ENCODE data around the gene GGT1.
A peak's percentile ranks its signal among the peaks of the same experiment; 100 is the strongest.
"Not testable (repeated sequence)": the region's sequence is repeated elsewhere in the genome, so short reads cannot be mapped to it uniquely, and the experiment has no call there.

The GGT1 gene

DNA sequence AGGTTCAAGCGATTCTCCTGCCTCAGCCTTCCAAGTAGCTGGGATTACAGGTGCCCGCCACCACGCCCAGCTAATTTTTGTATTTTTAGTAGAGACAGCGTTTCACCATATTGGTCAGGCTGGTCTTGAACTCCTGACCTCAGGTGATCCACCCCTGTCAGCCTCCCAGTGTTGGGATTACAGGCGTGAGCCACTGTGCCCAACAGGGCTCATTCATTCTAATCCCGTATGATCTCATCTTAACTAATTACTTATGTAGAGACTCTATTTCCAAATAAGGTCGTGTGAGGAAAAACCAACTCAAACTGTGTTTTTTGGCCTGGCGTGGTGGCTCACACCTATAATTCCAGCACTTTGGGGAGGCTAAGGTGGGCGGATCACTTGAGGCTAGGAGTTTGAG lies 5.9 kb upstream of the GGT1 start:
- not testable (repeated sequence) for H3K36me3 ChIP-seq (ENCODE audit: control insufficient read depth, insufficient read depth, low read length); H3K9me3 ChIP-seq (ENCODE audit: control insufficient read depth, low read length); DNase-seq; H3K27ac ChIP-seq (ENCODE audit: insufficient read depth, low read length, poor library complexity, severe bottlenecking); H3K4me3 ChIP-seq (ENCODE audit: insufficient read depth, low read depth, low read length, poor library complexity, severe bottlenecking); H3K27me3 ChIP-seq (replicated peaks; ENCODE audit: control insufficient read depth, insufficient read depth, low read length, poor library complexity, severe bottlenecking)
- peaks cover 17% of the 10 kb centered on the region for H3K4me1 ChIP-seq (ENCODE audit: control insufficient read depth, insufficient read depth, low read length, poor library complexity, severe bottlenecking)

DNA sequence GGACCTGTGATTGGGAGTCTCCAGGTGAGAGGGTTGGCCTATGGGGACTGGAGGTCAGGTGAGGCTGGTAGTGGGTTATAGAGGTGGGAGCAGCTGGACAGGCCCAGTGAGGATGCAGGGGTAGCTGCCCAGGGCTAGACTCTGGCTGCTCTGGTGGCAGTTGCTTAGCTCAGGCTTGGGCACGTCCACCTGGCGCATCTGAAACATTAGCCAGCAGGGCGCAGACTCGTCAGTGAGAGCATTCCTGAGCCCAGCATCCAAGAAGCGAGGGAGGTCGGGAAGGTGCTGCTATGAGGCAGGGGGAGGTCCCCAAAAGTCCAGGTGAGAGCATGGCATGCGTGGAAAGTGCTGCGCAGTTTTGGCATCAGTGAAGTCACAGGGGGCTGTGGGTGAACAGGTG lies 3.5 kb upstream of the GGT1 start:
- Histone ChIP-seq H3K4me1 (ENCODE audit: control insufficient read depth, insufficient read depth, low read length, poor library complexity, severe bottlenecking) (peaks cover 8% of the 10 kb centered on the region), H3K9me3 (ENCODE audit: control insufficient read depth, low read length) (no peaks in the 10 kb centered on the region), H3K27ac (ENCODE audit: insufficient read depth, low read length, poor library complexity, severe bottlenecking) (no peak overlapping the region), H3K4me3 (ENCODE audit: insufficient read depth, low read depth, low read length, poor library complexity, severe bottlenecking) (no peak overlapping the region), H3K27me3 (replicated peaks; ENCODE audit: control insufficient read depth, insufficient read depth, low read length, poor library complexity, severe bottlenecking) (no peaks in the 10 kb centered on the region), H3K36me3 (ENCODE audit: control insufficient read depth, insufficient read depth, low read length) (no peaks in the 10 kb centered on the region)
- DNase-seq: no peak

DNA sequence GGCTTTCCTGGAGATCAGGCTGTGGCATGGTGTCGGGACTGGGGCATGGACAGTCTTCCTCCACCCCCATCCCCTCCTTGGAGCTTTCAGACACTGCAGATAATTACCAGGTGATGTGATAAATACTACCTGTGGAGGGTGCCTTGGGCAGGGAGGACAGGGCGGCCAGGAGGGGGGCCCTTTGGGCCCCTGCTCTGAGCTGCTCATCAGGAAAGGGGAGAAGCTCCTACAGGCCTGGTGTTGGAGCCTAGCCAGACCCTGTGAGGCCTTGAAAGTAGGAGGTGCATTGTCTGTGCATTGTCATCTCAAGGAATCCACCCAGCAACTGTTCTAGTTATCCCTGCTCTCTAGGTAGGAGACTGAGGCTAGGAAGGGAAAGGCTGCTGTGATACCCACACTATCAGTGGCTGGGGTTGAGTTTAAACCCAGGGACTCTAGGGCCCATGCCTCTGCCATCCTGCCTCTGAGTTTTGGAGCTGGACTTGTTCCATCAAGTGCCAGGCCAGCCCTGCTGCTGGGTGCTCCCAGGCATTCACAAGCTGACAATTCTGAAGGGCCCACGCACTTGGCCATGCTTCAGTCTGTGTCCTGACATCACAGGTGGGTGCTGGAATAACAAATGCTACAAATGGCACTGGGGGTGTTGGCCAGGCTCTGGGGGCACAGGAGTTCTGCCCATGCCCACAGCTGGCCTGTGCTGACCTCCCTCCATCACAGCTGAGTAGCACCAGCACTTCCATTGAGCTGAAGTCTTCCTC lies 2.9 kb upstream of the GGT1 start:
- not testable (repeated sequence) for H3K4me1 ChIP-seq (ENCODE audit: control insufficient read depth, insufficient read depth, low read length, poor library complexity, severe bottlenecking); H3K4me3 ChIP-seq (ENCODE audit: insufficient read depth, low read depth, low read length, poor library complexity, severe bottlenecking); H3K27me3 ChIP-seq (replicated peaks; ENCODE audit: control insufficient read depth, insufficient read depth, low read length, poor library complexity, severe bottlenecking); DNase-seq; H3K36me3 ChIP-seq (ENCODE audit: control insufficient read depth, insufficient read depth, low read length); H3K27ac ChIP-seq (ENCODE audit: insufficient read depth, low read length, poor library complexity, severe bottlenecking); H3K9me3 ChIP-seq (ENCODE audit: control insufficient read depth, low read length)

DNA sequence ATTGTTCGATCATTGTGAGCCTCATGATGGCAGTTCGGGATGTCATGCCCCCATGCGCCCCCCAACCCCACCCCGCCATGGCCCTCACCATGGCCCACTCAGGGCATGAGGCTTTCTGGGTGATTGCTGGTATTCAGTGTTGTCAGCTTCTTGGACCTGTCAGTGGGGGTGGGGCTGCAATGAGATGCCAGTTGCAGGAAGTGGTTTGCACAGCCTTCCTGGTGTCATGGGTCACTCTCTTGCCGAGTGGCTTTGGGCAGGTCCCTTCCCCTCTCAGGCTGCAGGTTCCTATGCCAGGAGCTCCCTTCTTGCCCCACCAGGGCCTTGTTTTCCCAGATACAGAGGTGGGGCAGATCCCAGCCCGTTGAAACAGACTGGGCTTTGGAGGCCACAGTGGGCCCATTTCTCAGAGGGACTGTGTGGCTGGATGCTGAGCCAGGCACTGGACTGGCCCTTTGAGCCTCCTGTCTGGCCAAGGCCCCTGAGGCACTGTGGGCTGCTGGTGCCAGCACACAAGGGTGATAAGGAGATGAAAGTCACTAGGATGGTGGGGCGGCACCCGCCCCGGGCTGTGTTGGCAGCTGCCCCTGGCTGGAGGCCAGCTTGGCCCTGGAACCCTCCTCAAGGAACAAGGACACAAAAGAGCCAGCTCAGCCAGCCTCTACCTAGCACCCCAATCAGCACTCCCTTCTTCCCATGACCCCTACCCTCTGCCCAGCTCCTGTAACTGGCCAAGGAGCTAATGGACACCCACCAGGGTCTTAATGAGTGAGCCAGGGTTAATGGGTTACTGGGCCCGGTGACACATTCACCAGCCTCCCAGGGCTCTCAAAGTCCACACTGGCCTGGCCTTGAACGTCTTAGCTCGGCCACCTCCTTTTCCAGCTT lies 1.5 kb upstream of the GGT1 start:
- no peak overlapping the region for H3K4me3 ChIP-seq (ENCODE audit: insufficient read depth, low read depth, low read length, poor library complexity, severe bottlenecking)
- no peaks in the 10 kb centered on the region for H3K27me3 ChIP-seq (replicated peaks; ENCODE audit: control insufficient read depth, insufficient read depth, low read length, poor library complexity, severe bottlenecking)
- H3K36me3 ChIP-seq (ENCODE audit: control insufficient read depth, insufficient read depth, low read length): no peaks in the 10 kb centered on the region
- DNase-seq: no peak
- H3K27ac ChIP-seq (ENCODE audit: insufficient read depth, low read length, poor library complexity, severe bottlenecking): no peak overlapping the region
- peaks cover 8% of the 10 kb centered on the region for H3K4me1 ChIP-seq (ENCODE audit: control insufficient read depth, insufficient read depth, low read length, poor library complexity, severe bottlenecking)
- H3K9me3 ChIP-seq (ENCODE audit: control insufficient read depth, low read length): no peaks in the 10 kb centered on the region

DNA sequence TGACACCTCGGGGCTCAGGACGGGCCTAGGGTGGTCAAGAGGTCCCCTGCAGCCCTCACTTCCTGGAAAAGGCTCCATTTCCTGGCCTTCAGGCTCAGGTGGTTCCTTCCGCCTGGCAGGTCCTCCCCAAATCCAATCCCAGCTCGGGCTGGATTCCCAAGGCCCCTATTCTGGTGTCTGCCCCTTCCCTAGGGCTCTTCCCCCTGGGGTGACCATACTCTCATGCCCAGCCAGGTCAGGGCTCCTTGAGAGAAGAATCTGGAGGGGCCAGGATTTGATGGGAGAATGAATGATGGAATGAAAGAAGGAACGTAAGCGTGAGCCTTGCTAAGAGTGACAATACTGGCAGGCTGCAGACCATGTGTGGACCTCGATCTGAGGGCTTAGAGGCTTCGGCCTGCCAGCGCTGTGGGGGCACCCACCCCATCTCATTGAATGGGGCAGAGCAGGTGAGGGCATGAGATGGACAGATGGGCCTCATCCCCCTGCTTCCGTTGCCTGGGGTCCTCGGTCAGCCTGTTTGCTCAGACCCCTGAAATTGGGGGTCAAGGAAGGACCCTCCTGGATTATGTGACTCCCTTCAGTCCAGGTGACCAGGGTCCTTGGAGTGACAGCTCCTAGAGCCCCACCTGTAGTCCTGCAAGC lies 766 bp upstream of the GGT1 start:
- H3K4me1 ChIP-seq (ENCODE audit: control insufficient read depth, insufficient read depth, low read length, poor library complexity, severe bottlenecking); H3K36me3 ChIP-seq (ENCODE audit: control insufficient read depth, insufficient read depth, low read length); DNase-seq; H3K4me3 ChIP-seq (ENCODE audit: insufficient read depth, low read depth, low read length, poor library complexity, severe bottlenecking); H3K9me3 ChIP-seq (ENCODE audit: control insufficient read depth, low read length); H3K27ac ChIP-seq (ENCODE audit: insufficient read depth, low read length, poor library complexity, severe bottlenecking); H3K27me3 ChIP-seq (replicated peaks; ENCODE audit: control insufficient read depth, insufficient read depth, low read length, poor library complexity, severe bottlenecking): not testable (repeated sequence)

DNA sequence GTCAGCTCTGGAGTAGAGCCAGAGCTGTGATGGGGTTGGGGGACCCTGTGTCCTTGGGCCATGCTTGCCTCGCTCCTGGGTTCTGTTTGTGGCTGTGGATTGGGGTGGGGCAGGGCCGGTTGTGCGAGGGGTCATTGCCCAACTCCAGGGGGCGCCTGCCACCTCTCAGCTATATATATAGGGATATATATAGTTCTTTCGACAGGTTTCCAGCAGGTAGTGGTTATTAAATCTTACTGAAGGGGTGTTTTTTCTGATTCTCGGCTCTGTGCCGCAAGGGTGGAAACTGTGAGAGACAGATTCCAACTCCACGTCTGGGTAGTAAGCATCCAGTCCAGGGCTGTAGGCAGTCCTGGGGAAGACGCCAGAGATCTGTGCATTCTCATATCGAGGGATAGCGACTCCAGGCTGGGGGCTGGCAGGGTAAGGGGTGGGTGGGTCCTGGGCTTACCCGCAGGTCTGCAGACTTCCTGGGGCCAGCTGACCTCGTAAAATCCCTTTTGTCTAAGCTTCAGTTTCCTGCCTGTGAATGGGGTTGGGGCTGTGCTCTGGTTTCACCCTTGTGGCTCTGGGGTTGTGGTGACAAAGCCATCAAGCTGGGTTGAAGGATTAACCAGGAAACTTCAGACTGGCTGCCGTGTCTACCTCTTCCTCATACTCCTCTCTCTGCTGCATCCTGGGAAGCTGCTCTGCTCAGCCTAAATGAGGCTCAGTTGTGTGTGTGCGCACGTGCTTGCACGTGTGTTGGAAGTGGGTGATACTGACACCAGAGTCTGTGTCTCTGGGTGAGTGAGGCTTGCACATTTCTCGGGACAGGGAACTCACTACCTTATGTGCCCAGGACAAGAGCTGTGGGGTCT lies 1.0 kb downstream of the GGT1 start:
- H3K27ac ChIP-seq (ENCODE audit: insufficient read depth, low read length, poor library complexity, severe bottlenecking); H3K4me1 ChIP-seq (ENCODE audit: control insufficient read depth, insufficient read depth, low read length, poor library complexity, severe bottlenecking); H3K4me3 ChIP-seq (ENCODE audit: insufficient read depth, low read depth, low read length, poor library complexity, severe bottlenecking); H3K9me3 ChIP-seq (ENCODE audit: control insufficient read depth, low read length); H3K27me3 ChIP-seq (replicated peaks; ENCODE audit: control insufficient read depth, insufficient read depth, low read length, poor library complexity, severe bottlenecking); H3K36me3 ChIP-seq (ENCODE audit: control insufficient read depth, insufficient read depth, low read length): not testable (repeated sequence)
- DNase-seq: peak in 1 of 3 donors; percentile 3

DNA sequence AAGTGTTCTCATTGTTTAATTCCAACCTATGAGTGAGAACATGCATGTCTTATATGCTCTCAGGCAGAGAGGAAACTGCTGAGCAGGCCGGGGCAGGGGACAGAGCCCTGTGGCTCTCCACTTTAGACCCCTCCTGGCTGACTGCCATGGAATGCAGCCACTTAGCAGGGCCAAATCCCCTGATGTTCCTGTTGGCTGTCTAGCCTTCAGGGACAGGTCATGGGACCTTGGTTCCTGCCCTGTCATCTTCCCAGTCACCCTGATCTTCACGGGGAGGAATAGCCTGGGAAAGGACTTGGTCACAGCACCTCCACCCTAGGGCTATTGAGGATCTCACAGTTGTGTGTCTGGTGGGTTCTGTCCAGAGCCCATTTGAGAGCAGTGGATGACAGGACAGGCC lies 3.3 kb downstream of the GGT1 start:
- not testable (repeated sequence) for H3K4me1 ChIP-seq (ENCODE audit: control insufficient read depth, insufficient read depth, low read length, poor library complexity, severe bottlenecking); H3K9me3 ChIP-seq (ENCODE audit: control insufficient read depth, low read length); DNase-seq; H3K27ac ChIP-seq (ENCODE audit: insufficient read depth, low read length, poor library complexity, severe bottlenecking); H3K4me3 ChIP-seq (ENCODE audit: insufficient read depth, low read depth, low read length, poor library complexity, severe bottlenecking); H3K27me3 ChIP-seq (replicated peaks; ENCODE audit: control insufficient read depth, insufficient read depth, low read length, poor library complexity, severe bottlenecking); H3K36me3 ChIP-seq (ENCODE audit: control insufficient read depth, insufficient read depth, low read length)

DNA sequence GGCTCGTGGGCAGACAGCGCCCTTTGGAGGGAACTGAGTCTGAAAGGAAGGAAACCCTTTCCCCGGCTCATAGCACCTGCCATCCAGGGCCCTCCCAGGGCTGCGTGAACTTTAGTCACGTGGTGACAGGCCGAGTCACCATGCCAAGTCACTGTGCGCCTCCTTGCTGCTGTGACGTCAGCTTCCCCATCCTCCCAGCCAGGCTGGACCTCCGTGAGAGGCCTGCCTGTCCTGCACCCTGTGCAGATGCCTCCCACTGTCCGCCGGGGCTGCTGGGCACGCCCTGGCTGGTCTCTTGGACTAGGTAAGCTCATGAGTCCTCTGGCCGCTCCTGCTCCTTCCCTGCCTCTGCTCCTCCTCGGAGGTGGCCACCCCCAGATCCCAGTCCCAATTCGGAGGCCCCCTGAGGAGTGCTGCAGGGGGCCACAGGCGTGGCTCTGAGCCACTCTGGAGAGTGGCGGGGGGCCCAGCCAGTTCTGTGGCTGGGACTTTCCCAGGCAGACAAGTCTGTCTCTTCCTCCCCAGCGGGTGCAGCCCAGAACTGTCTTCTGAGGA lies 4.5 kb downstream of the GGT1 start:
- H3K27me3 ChIP-seq (replicated peaks; ENCODE audit: control insufficient read depth, insufficient read depth, low read length, poor library complexity, severe bottlenecking); H3K4me1 ChIP-seq (ENCODE audit: control insufficient read depth, insufficient read depth, low read length, poor library complexity, severe bottlenecking); H3K9me3 ChIP-seq (ENCODE audit: control insufficient read depth, low read length); H3K36me3 ChIP-seq (ENCODE audit: control insufficient read depth, insufficient read depth, low read length): not testable (repeated sequence)
- peak overlapping the region; percentile 63 for H3K27ac ChIP-seq (ENCODE audit: insufficient read depth, low read length, poor library complexity, severe bottlenecking)
- H3K4me3 ChIP-seq (ENCODE audit: insufficient read depth, low read depth, low read length, poor library complexity, severe bottlenecking): peak overlapping the region; percentile 35
- DNase-seq: peak; percentile 28 to 46 (median 37)

DNA sequence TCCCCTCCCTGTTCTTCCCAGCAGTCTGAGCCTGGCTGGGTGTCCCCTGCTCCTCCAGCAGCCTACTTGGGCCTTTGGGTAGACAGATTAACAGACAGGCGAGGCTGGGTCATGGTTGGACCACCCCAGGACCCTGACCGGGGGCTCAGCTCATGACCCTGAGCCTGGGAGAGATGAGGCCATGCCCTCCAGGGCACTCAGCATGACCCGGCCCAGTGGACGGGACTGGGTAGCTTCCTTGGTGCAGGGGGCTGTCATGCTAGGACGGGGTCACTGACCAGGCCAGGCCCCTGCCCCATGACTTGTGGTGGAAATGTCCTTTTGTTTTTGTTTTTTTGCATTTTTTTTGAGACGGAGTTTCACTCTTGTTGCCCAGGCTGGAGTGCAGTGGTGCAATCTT lies 5.3 kb downstream of the GGT1 start:
- H3K4me3 ChIP-seq (ENCODE audit: insufficient read depth, low read depth, low read length, poor library complexity, severe bottlenecking): peak overlapping the region; percentile 35
- peak overlapping the region; percentile 63 for H3K27ac ChIP-seq (ENCODE audit: insufficient read depth, low read length, poor library complexity, severe bottlenecking)
- not testable (repeated sequence) for H3K9me3 ChIP-seq (ENCODE audit: control insufficient read depth, low read length); H3K36me3 ChIP-seq (ENCODE audit: control insufficient read depth, insufficient read depth, low read length); H3K27me3 ChIP-seq (replicated peaks; ENCODE audit: control insufficient read depth, insufficient read depth, low read length, poor library complexity, severe bottlenecking); H3K4me1 ChIP-seq (ENCODE audit: control insufficient read depth, insufficient read depth, low read length, poor library complexity, severe bottlenecking); DNase-seq
